Breast epithelium (tissue), 4 donors: Measurements from ENCODE around the gene USO1. TPM values are rescaled to one million over a fixed set of nuclear protein-coding genes. Genes with fewer than 3 reads are reported as not detected.

Experiments
- DNase-seq, 2 donors: peaks; one replicate each; pipeline ENCODE4 v3.0.0-alpha.2; 2019; ENCODE audit warnings: low spot score in 2 of 2
- H3K27ac ChIP-seq, 2 donors: fragments of 200-600 bp; sonication (generic) in 1 of 2; one replicate each; pipeline ENCODE4 v1.5.1; 2016 to 2019; ENCODE audit warnings: mild to moderate bottlenecking in 1 of 2
- H3K27me3 ChIP-seq, 2 donors: fragments of 200-600 bp; sonication (generic) in 1 of 2; one replicate each; pipeline versions ENCODE4 v1.5.1 to v1.6.0; 2017 to 2019; ENCODE audit warnings: control low read depth in 1 of 2, mild to moderate bottlenecking in 1 of 2
- H3K36me3 ChIP-seq: fragments of 200-600 bp; one replicate; pipeline ENCODE4 v1.5.1; 2019
- H3K4me1 ChIP-seq, 2 donors: fragments of 200-600 bp; sonication (generic); one replicate each; pipeline ENCODE4 v1.5.1; 2016 to 2019; ENCODE audit warnings: control low read depth in 1 of 2
- H3K4me3 ChIP-seq, 3 donors: fragments of 200-600 bp; sonication (generic); 1 replicate in 2 of 3; 2 replicates in 1 of 3; pipeline ENCODE4 v1.5.1; 2016 to 2019; ENCODE audit warnings: mild to moderate bottlenecking in 3 of 3, moderate library complexity in 2 of 3
- H3K9me3 ChIP-seq, 2 donors: fragments of 200-600 bp; sonication (generic) in 1 of 2; one replicate each; pipeline ENCODE4 v1.5.1; 2016 to 2019; ENCODE audit warnings: control low read depth in 1 of 2
- CTCF ChIP-seq, 3 donors: fragments of 450-650 bp; IDR thresholded peaks; one replicate each; pipeline ENCODE4 v1.5.1; 2016 to 2017; ENCODE audit warnings: antibody characterized with exemption in 3 of 3, mild to moderate bottlenecking in 3 of 3, moderate library complexity in 3 of 3
- POLR2A ChIP-seq: fragments of 450-650 bp; IDR thresholded peaks from one replicate; pipeline ENCODE4 v1.6.1; 2016; ENCODE audit warnings: antibody characterized with exemption, mild to moderate bottlenecking, moderate library complexity
- POLR2AphosphoS5 ChIP-seq, 3 donors: sonication (generic); formaldehyde crosslinking; IDR thresholded peaks; one replicate each; pipeline ENCODE4 v1.6.1; 2017; ENCODE audit warnings: antibody characterized with exemption in 3 of 3
- intact Hi-C: fragments of 100-400 bp; cut with DNase I; formaldehyde crosslinking; loops from one replicate; pipeline ENCODE4 v1.15.1; 2023; ENCODE audit warnings: low total_unique reads
- total RNA-seq, 3 donors: library from RNA; depleted of rRNA; stranded (reverse); fragments of >200 nt; gene quantifications; one replicate each; pipeline ENCODE4 v1.1.0, GENCODE V29; 2016

USO1 gene
- total RNA-seq, 3 donors from 2014 or later: 74.1 to 76.7 (median 74.1) TPM

GRCh38 chr4:75729836-75730235 is 5.5 kb downstream of the USO1 start:
- Histone ChIP-seq H3K4me3 (no peak overlapping the region), H3K4me1 (no peaks in the 10 kb centered on the region), H3K9me3 (no peaks in the 10 kb centered on the region), H3K36me3 (no peaks in the 10 kb centered on the region), H3K27me3 (no peaks in the 10 kb centered on the region), H3K27ac (no peak overlapping the region)
- intact Hi-C loops: loop anchor here (10.0 kb wide), 1 partner anchor 765 kb away; no protein-coding TSS in a partner anchor
- no peak for DNase-seq
- TF ChIP-seq POLR2AphosphoS5 (IDR thresholded peaks at IDR 0.05): no peak
- TF ChIP-seq POLR2A: no peak
- TF ChIP-seq CTCF (IDR thresholded peaks at IDR 0.05): no peak

DNA sequence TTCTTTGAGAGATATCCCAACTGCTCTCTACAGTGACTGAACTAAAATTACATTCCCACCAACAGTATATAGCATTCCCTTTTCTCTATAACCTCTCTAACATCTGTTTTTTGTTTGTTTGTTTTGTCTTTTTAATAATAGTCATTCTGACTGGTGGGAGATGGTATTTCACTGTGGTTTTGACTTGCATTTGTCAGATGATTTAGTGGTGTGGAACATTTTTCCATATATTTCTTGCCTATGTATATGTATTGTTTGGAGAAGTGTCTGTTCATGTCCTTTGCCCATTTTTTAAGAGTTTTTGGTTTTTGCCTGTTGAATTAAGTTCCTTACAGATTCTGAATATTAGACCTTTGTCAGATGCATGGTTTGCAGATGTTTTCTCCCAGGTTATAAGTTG is 9.0 kb downstream of the USO1 start:
- DNase-seq: no peak
- intact Hi-C loops: loop anchor here (10.0 kb wide), 1 partner anchor 761 kb away; no protein-coding TSS in a partner anchor

GRCh38 chr4:75735525-75735924 is 11.1 kb downstream of the USO1 start:
- no peaks in the 10 kb centered on the region for H3K4me1 ChIP-seq
- no peak for DNase-seq
- no peak overlapping the region for H3K4me3 ChIP-seq
- no peaks in the 10 kb centered on the region for H3K36me3 ChIP-seq
- H3K27me3 ChIP-seq: no peaks in the 10 kb centered on the region
- TF ChIP-seq POLR2AphosphoS5 (IDR thresholded peaks at IDR 0.05) (no peak), CTCF (IDR thresholded peaks at IDR 0.05) (no peak), POLR2A (no peak)
- no peaks in the 10 kb centered on the region for H3K9me3 ChIP-seq
- intact Hi-C loops: loop anchor here (10.0 kb wide), 1 partner anchor 759 kb away; no protein-coding TSS in a partner anchor
- no peak overlapping the region for H3K27ac ChIP-seq

More for the DNA sequence above, 9.0 kb downstream of the USO1 start:
- Histone ChIP-seq H3K4me1 (no peaks in the 10 kb centered on the region), H3K27me3 (no peaks in the 10 kb centered on the region), H3K36me3 (no peaks in the 10 kb centered on the region), H3K27ac (no peak overlapping the region), H3K4me3 (no peak overlapping the region), H3K9me3 (no peaks in the 10 kb centered on the region)
- TF ChIP-seq POLR2AphosphoS5 (IDR thresholded peaks at IDR 0.05) (no peak), POLR2A (no peak), CTCF (IDR thresholded peaks at IDR 0.05) (no peak)

GRCh38 chr4:75736862-75737261 is 12.5 kb downstream of the USO1 start:
- Histone ChIP-seq H3K27me3 (no peaks in the 10 kb centered on the region), H3K36me3 (no peaks in the 10 kb centered on the region), H3K4me1 (no peaks in the 10 kb centered on the region), H3K27ac (no peak overlapping the region), H3K9me3 (no peaks in the 10 kb centered on the region), H3K4me3 (no peak overlapping the region)
- no peak for TF ChIP-seq POLR2A
- no peak for TF ChIP-seq POLR2AphosphoS5 (IDR thresholded peaks at IDR 0.05)
- TF ChIP-seq CTCF (IDR thresholded peaks at IDR 0.05): no peak
- intact Hi-C loops: loop anchor here (10.0 kb wide), 1 partner anchor 758 kb away; no protein-coding TSS in a partner anchor
- no peak for DNase-seq

- H3K4me3 ChIP-seq: no peak overlapping the region
- no peak overlapping the region for H3K27ac ChIP-seq
- no peak for DNase-seq
- H3K36me3 ChIP-seq: no peaks in the 10 kb centered on the region
- TF ChIP-seq POLR2AphosphoS5 (IDR thresholded peaks at IDR 0.05) (no peak), POLR2A (no peak), CTCF (IDR thresholded peaks at IDR 0.05) (no peak)
- H3K27me3 ChIP-seq: no peaks in the 10 kb centered on the region
- intact Hi-C loops: loop anchor here (10.0 kb wide), 1 partner anchor 757 kb away; no protein-coding TSS in a partner anchor
- H3K9me3 ChIP-seq: no peaks in the 10 kb centered on the region
- no peaks in the 10 kb centered on the region for H3K4me1 ChIP-seq
Observed at GRCh38 chr4:75737398-75737797, 13.0 kb downstream of the USO1 start.
